ENCODE data around the gene MUC6.

Gene MUC6

GRCh38 chr11:1067812-1068496, 31.4 kb upstream of the MUC6 start:
- Histone ChIP-seq H3K27ac (ENCODE audit: poor library complexity, severe bottlenecking) (no peak overlapping the region), H3K4me1 (ENCODE audit: insufficient read depth, poor library complexity, severe bottlenecking) (peaks cover 5% of the 10 kb centered on the region), H3K4me3 (ENCODE audit: severe bottlenecking) (no peak overlapping the region), H3K9me3 (ENCODE audit: severe bottlenecking) (no peaks in the 10 kb centered on the region), H3K36me3 (ENCODE audit: low read depth) (no peaks in the 10 kb centered on the region), H3K27me3 (ENCODE audit: insufficient read depth, poor library complexity, severe bottlenecking) (no peaks in the 10 kb centered on the region)
- no peak for DNase-seq (ENCODE audit: low spot score)
- no peak for ATAC-seq (ENCODE audit: low read depth)
- no peak for TF ChIP-seq CTCF (IDR thresholded peaks at IDR 0.05; ENCODE audit: poor library complexity, severe bottlenecking)

GRCh38 chr11:1064167-1064566, 27.6 kb upstream of the MUC6 start:
- no peak for TF ChIP-seq CTCF (IDR thresholded peaks at IDR 0.05; ENCODE audit: poor library complexity, severe bottlenecking)
- Histone ChIP-seq H3K4me3 (ENCODE audit: severe bottlenecking) (no peak overlapping the region), H3K4me1 (ENCODE audit: insufficient read depth, poor library complexity, severe bottlenecking) (peaks cover 10% of the 10 kb centered on the region), H3K27me3 (ENCODE audit: insufficient read depth, poor library complexity, severe bottlenecking) (no peaks in the 10 kb centered on the region), H3K27ac (ENCODE audit: poor library complexity, severe bottlenecking) (no peak overlapping the region), H3K9me3 (ENCODE audit: severe bottlenecking) (no peaks in the 10 kb centered on the region), H3K36me3 (ENCODE audit: low read depth) (no peaks in the 10 kb centered on the region)
- DNase-seq (ENCODE audit: low spot score) (no peak), ATAC-seq (ENCODE audit: low read depth) (no peak)

- no peak for TF ChIP-seq CTCF (IDR thresholded peaks at IDR 0.05; ENCODE audit: poor library complexity, severe bottlenecking)
Measured at GRCh38 chr11:1062075-1062820, 25.7 kb upstream of the MUC6 start.

GRCh38 chr11:1060852-1061616, 24.5 kb upstream of the MUC6 start:
- H3K4me3 ChIP-seq (ENCODE audit: severe bottlenecking): no peak overlapping the region
- no peaks in the 10 kb centered on the region for H3K36me3 ChIP-seq (ENCODE audit: low read depth)
- no peaks in the 10 kb centered on the region for H3K9me3 ChIP-seq (ENCODE audit: severe bottlenecking)
- no peaks in the 10 kb centered on the region for H3K27me3 ChIP-seq (ENCODE audit: insufficient read depth, poor library complexity, severe bottlenecking)
- ATAC-seq (ENCODE audit: low read depth): peak; percentile 96
- DNase-seq (ENCODE audit: low spot score): peak; percentile 84
- no peak for TF ChIP-seq CTCF (IDR thresholded peaks at IDR 0.05; ENCODE audit: poor library complexity, severe bottlenecking)
- H3K27ac ChIP-seq (ENCODE audit: poor library complexity, severe bottlenecking): peak overlapping the region; percentile 56
- H3K4me1 ChIP-seq (ENCODE audit: insufficient read depth, poor library complexity, severe bottlenecking): peaks cover 10% of the 10 kb centered on the region

More at GRCh38 chr11:1062075-1062820, 25.7 kb upstream of the MUC6 start:
- Histone ChIP-seq H3K36me3 (ENCODE audit: low read depth) (no peaks in the 10 kb centered on the region), H3K9me3 (ENCODE audit: severe bottlenecking) (no peaks in the 10 kb centered on the region), H3K27me3 (ENCODE audit: insufficient read depth, poor library complexity, severe bottlenecking) (no peaks in the 10 kb centered on the region), H3K4me3 (ENCODE audit: severe bottlenecking) (no peak overlapping the region), H3K27ac (ENCODE audit: poor library complexity, severe bottlenecking) (no peak overlapping the region), H3K4me1 (ENCODE audit: insufficient read depth, poor library complexity, severe bottlenecking) (peaks cover 10% of the 10 kb centered on the region)
- DNase-seq (ENCODE audit: low spot score) (no peak), ATAC-seq (ENCODE audit: low read depth) (no peak)

Measured in RWPE2 (cell line).